ENCODE results near the gene PCDH12.

Gene PCDH12

GRCh38 chr5:141941307-141941706, 16.7 kb downstream of the PCDH12 start:
- TF ChIP-seq EGR1 (IDR thresholded peaks at IDR 0.05) (no peak), ZBTB7A (IDR thresholded peaks at IDR 0.05; ENCODE audit: low read depth) (no peak), REST (IDR thresholded peaks at IDR 0.05; ENCODE audit: low read depth) (no peak), FOXM1 (IDR thresholded peaks at IDR 0.05; ENCODE audit: borderline replicate concordance, low read depth) (no peak), TCF12 (IDR thresholded peaks at IDR 0.05; ENCODE audit: low read depth) (no peak), CREB1 (IDR thresholded peaks at IDR 0.05; ENCODE audit: low read depth) (no peak), CEBPB (IDR thresholded peaks at IDR 0.05) (no peak), RAD21 (IDR thresholded peaks at IDR 0.05; ENCODE audit: low read depth) (no peak), TAF1 (IDR thresholded peaks at IDR 0.05; ENCODE audit: low read depth) (no peak), MAX (IDR thresholded peaks at IDR 0.05) (no peak), TEAD4 (IDR thresholded peaks at IDR 0.05) (no peak), YY1 (IDR thresholded peaks at IDR 0.05; ENCODE audit: low read depth) (no peak), USF1 (IDR thresholded peaks at IDR 0.05) (no peak), NFIC (IDR thresholded peaks at IDR 0.05) (no peak), EP300 (IDR thresholded peaks at IDR 0.05; ENCODE audit: borderline replicate concordance) (no peak)

- TF ChIP-seq REST (IDR thresholded peaks at IDR 0.05; ENCODE audit: low read depth), result no peak
- TF ChIP-seq EGR1 (IDR thresholded peaks at IDR 0.05), result no peak
- TF ChIP-seq TCF12 (IDR thresholded peaks at IDR 0.05; ENCODE audit: low read depth), result no peak
- TF ChIP-seq RAD21 (IDR thresholded peaks at IDR 0.05; ENCODE audit: low read depth), result no peak
- no peak for TF ChIP-seq CEBPB (IDR thresholded peaks at IDR 0.05)
Measured at GRCh38 chr5:141940695-141941271, 17.2 kb downstream of the PCDH12 start.

GRCh38 chr5:141935538-141935937, 22.5 kb downstream of the PCDH12 start:
- TF ChIP-seq CEBPB (IDR thresholded peaks at IDR 0.05) (no peak), RAD21 (IDR thresholded peaks at IDR 0.05; ENCODE audit: low read depth) (no peak), NFIC (IDR thresholded peaks at IDR 0.05) (no peak), EP300 (IDR thresholded peaks at IDR 0.05; ENCODE audit: borderline replicate concordance) (no peak), TAF1 (IDR thresholded peaks at IDR 0.05; ENCODE audit: low read depth) (no peak), FOXM1 (IDR thresholded peaks at IDR 0.05; ENCODE audit: borderline replicate concordance, low read depth) (no peak), TCF12 (IDR thresholded peaks at IDR 0.05; ENCODE audit: low read depth) (no peak), TEAD4 (IDR thresholded peaks at IDR 0.05) (no peak), CREB1 (IDR thresholded peaks at IDR 0.05; ENCODE audit: low read depth) (no peak), YY1 (IDR thresholded peaks at IDR 0.05; ENCODE audit: low read depth) (no peak), MAX (IDR thresholded peaks at IDR 0.05) (no peak), REST (IDR thresholded peaks at IDR 0.05; ENCODE audit: low read depth) (no peak), ZBTB7A (IDR thresholded peaks at IDR 0.05; ENCODE audit: low read depth) (no peak), EGR1 (IDR thresholded peaks at IDR 0.05) (no peak), USF1 (IDR thresholded peaks at IDR 0.05) (no peak)

GRCh38 chr5:141934099-141934844, 23.7 kb downstream of the PCDH12 start:
- TF ChIP-seq TCF12 (IDR thresholded peaks at IDR 0.05; ENCODE audit: low read depth), result no peak
- TF ChIP-seq TAF1 (IDR thresholded peaks at IDR 0.05; ENCODE audit: low read depth), result no peak
- TF ChIP-seq ZBTB7A (IDR thresholded peaks at IDR 0.05; ENCODE audit: low read depth), result no peak
- no peak for TF ChIP-seq TEAD4 (IDR thresholded peaks at IDR 0.05)
- peak; percentile 71 for TF ChIP-seq NFIC (IDR thresholded peaks at IDR 0.05)

Data from Ishikawa (cell line).